KMS-11 (cell line): ENCODE data around the gene POLR2A.

Experiments
- H2AFZ ChIP-seq: fragments of 200-600 bp; sonication (generic); 2 replicates; pipeline ENCODE4 v1.6.1; 2016; ENCODE audit warnings: antibody characterized with exemption, mixed run types, low read depth
- H3K27ac ChIP-seq: fragments of 200-600 bp; sonication (generic); 2 replicates; pipeline ENCODE4 v1.6.1; 2016; ENCODE audit warnings: mild to moderate bottlenecking, mixed run types
- H3K27me3 ChIP-seq: fragments of 200-600 bp; sonication (generic); 2 replicates; pipeline ENCODE4 v1.6.1; 2017; ENCODE audit warnings: mild to moderate bottlenecking, low read depth, mixed run types, moderate library complexity; ENCODE audit not compliant: insufficient read depth
- H3K36me3 ChIP-seq: fragments of 200-600 bp; sonication (generic); 2 replicates; pipeline ENCODE4 v1.6.1; 2017; ENCODE audit warnings: mild to moderate bottlenecking, mixed run types; ENCODE audit not compliant: insufficient read depth
- H3K4me1 ChIP-seq: fragments of 200-600 bp; sonication (generic); 2 replicates; pipeline ENCODE4 v1.6.1; 2016; ENCODE audit warnings: mild to moderate bottlenecking, low read depth, mixed run types; ENCODE audit not compliant: poor library complexity, severe bottlenecking
- H3K4me2 ChIP-seq: fragments of 200-600 bp; sonication (generic); 2 replicates; pipeline ENCODE4 v1.7.0; 2016; ENCODE audit warnings: mild to moderate bottlenecking, mixed run types
- H3K4me3 ChIP-seq: fragments of 200-600 bp; sonication (generic); IDR thresholded peaks from 2 replicates; pipeline ENCODE4 v1.6.1; 2017; ENCODE audit warnings: low read depth, low read length, mixed read lengths; ENCODE audit not compliant: insufficient read depth
- H3K79me2 ChIP-seq: fragments of 200-600 bp; sonication (generic); 2 replicates; pipeline ENCODE4 v1.6.1; 2016; ENCODE audit warnings: low read depth, mixed run types; ENCODE audit not compliant: insufficient read depth
- H3K9ac ChIP-seq: fragments of 200-600 bp; sonication (generic); 2 replicates; pipeline ENCODE4 v1.6.1; 2016; ENCODE audit warnings: mild to moderate bottlenecking, mixed run types
- H4K20me1 ChIP-seq: fragments of 200-600 bp; sonication (generic); 2 replicates; pipeline ENCODE4 v1.6.1; 2016; ENCODE audit warnings: mild to moderate bottlenecking, mixed run types; ENCODE audit not compliant: insufficient read depth
- CTCF ChIP-seq: fragments of 200-600 bp; sonication (generic); conservative IDR thresholded peaks from 2 replicates; pipeline ENCODE4 v1.6.1; 2017; ENCODE audit warnings: low read depth, mild to moderate bottlenecking, antibody characterized with exemption, low read length, moderate library complexity, mixed read lengths

Gene POLR2A

GRCh38 chr17:7475764-7476422 lies 8.3 kb upstream of the POLR2A start:
- Histone ChIP-seq H3K36me3 (no peaks in the 10 kb centered on the region), H3K79me2 (no peaks in the 10 kb centered on the region), H4K20me1 (no peaks in the 10 kb centered on the region), H3K27ac (no peak overlapping the region), H3K4me2 (no peak overlapping the region), H3K4me1 (no peaks in the 10 kb centered on the region), H3K9ac (no peak overlapping the region), H3K27me3 (no peaks in the 10 kb centered on the region), H2AFZ (no peak overlapping the region), H3K4me3 (no peak overlapping the region)
- TF ChIP-seq CTCF, result no peak

GRCh38 chr17:7476494-7476893 lies 7.7 kb upstream of the POLR2A start:
- Histone ChIP-seq H3K27ac (no peak overlapping the region), H4K20me1 (no peaks in the 10 kb centered on the region), H2AFZ (no peak overlapping the region), H3K36me3 (no peaks in the 10 kb centered on the region), H3K9ac (no peak overlapping the region), H3K27me3 (no peaks in the 10 kb centered on the region), H3K79me2 (no peaks in the 10 kb centered on the region), H3K4me1 (no peaks in the 10 kb centered on the region), H3K4me2 (no peak overlapping the region), H3K4me3 (no peak overlapping the region)
- TF ChIP-seq CTCF, result no peak

GRCh38 chr17:7476951-7477350 lies 7.2 kb upstream of the POLR2A start:
- no peaks in the 10 kb centered on the region for H4K20me1 ChIP-seq
- no peak overlapping the region for H3K9ac ChIP-seq
- H3K36me3 ChIP-seq, result no peaks in the 10 kb centered on the region
- TF ChIP-seq CTCF, result no peak
- H3K4me1 ChIP-seq, result no peaks in the 10 kb centered on the region
- H3K27me3 ChIP-seq, result no peaks in the 10 kb centered on the region
- no peak overlapping the region for H3K4me3 ChIP-seq
- no peaks in the 10 kb centered on the region for H3K79me2 ChIP-seq
- H3K27ac ChIP-seq, result no peak overlapping the region
- no peak overlapping the region for H2AFZ ChIP-seq
- no peak overlapping the region for H3K4me2 ChIP-seq

GRCh38 chr17:7477392-7478275 lies 6.5 kb upstream of the POLR2A start:
- Histone ChIP-seq H3K79me2 (no peaks in the 10 kb centered on the region), H3K4me2 (no peak overlapping the region), H3K27ac (no peak overlapping the region), H3K36me3 (no peaks in the 10 kb centered on the region), H3K4me1 (no peaks in the 10 kb centered on the region), H3K4me3 (no peak overlapping the region), H3K27me3 (no peaks in the 10 kb centered on the region), H2AFZ (no peak overlapping the region), H4K20me1 (no peaks in the 10 kb centered on the region), H3K9ac (no peak overlapping the region)
- TF ChIP-seq CTCF, result no peak
